Activated T-cell treated with anti-CD3 and anti-CD28 coated beads for 24 hours (primary cell): ENCODE results near the gene ZNF814.
A peak's percentile ranks its signal among the peaks of the same experiment; 100 is the strongest.
"Not testable (repeated sequence)": the region's sequence is repeated elsewhere in the genome, so short reads cannot be mapped to it uniquely, and the experiment has no call there.

Experiments
- DNase-seq: peaks from one replicate; pipeline ENCODE4 v3.0.0-alpha.2; 2020; ENCODE audit warnings: low read depth

ZNF814 gene

DNA sequence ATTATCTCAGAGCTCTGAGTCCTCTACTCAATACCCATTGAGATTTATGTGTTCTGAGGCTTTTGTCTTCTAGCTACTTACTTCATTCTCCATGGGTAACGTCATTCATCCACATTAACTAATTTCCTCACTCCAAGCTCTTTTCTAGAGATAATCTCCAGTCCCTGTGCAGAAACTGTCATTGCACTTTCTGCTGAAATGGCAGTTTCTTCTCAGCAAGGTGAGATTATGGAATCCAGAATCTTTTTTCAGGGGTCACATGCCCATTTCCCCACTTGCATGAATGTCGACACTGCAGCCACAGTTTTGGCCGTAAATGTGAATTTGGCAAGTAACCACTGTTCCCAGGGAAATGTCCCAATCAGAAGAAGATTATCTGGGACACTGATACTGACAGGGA, 26.5 kb downstream of the ZNF814 start:
- DNase-seq: not testable (repeated sequence)

DNA sequence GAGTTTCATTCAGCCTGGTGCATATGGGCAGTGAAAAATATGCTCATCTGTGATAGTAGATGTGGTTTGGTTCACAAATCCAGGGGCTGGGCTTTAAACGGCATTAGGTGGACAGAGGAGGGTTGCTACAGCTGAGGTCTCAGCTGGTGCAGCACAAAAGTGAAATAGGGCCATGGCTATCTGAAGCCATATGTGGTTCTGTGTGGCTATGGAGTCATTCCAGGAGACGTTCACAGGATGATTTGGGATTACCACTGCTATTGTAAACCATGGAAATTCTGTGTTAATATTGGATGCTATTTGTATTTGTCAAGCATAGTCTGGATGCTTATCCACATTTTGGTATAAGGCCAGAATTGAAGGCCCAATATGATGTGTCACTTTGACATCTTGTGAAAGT, 34.7 kb downstream of the ZNF814 start:
- not testable (repeated sequence) for DNase-seq

DNA sequence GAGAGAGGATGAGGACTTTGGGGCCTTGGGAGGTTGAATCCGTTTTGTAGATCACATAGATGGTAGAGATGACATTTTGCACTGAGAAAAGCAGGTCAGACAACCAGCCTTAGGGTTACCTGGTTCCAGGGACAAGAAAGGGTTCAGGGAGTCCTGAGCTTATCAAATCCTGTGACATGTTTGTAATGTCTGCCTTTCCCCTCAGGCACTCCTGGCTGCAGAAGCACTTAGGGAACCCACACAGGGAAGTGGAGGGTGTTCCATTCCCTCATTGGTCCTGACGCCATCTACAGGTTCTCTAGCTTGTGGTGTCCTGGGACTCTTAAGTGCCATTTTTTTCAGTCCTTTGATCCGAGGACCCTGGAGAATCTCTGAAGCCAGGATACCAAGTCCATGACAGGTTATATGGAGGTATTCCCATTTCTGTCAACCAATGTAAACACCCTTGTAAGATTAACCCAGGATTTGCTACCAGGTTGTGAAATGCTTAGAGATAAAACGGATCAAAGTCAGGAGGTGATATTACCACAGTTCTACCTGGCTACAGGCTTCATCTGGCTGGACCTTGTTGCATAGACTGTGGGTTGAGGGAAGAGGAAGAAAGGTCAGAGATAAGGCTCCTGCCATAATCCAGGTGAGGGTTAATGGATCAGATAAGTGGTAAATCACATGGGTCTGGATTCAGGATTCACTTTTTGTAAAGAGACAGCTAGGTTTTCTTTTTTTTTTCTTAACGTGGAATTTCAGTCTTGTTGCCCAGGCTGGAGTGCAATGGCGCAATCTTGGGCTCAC, 36.8 kb downstream of the ZNF814 start:
- DNase-seq: not testable (repeated sequence)

DNA sequence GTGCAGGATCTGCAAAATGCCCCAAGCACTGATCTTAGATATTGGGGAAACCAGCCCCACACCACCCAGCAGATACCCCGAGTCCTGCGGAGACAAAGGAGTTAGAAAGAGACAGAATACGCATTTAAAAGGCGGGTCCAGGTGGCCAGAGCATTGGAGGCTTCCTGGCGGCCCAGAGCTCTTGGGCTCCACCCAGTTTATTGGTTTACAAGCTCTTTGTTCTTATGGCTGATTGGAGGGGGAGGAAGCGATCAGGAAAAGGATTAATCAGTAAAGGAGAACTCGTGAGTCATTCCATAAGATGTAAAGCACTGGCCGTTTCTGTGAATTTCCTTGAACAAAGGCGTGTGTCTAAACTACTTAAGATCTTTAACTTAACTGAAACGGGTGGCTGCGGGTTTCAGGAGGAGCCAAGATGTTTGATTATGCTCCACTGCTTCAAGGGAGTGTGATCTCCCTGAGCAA, 38.3 kb downstream of the ZNF814 start:
- no peak for DNase-seq

DNA sequence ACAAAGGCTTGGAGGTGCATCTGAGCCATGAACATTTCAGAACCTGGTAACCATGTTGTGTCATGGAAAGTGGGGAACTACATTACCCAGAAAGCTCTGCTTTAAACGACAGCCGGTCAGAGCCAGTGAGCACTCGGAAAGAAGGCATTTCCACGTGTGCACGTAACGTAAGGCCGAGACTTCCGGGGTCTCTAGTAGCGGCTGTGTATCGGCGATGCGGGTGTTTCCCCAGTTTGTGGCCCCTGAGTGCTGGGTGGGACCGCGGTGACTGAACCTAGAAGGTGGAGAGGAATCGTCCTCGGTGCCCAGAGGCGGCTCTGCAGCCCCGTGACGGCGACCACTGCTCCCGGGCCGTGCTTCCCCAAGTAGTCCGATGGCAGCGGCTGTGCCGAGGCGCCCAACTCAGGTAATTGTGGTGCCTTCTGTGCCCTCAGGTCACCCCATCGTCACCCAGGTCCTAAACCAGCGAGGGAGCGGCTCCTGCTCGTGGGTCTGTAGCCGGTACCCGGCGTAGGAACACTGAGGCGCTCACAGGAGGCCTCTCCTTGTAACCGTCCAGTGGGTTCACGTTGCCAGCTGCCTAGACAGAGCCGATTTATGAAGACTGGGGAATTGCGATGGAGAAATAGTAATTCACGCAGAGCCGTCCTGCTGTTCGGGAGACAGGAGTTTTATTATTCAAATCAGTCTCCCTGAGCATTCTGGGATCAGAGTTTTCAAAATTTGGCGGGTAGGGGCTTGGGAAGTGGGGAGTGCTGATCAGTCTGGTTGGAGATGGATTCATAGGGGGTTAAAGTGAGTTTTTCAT, 39.0 kb downstream of the ZNF814 start, which contains the start of gene ZNF587:
TSS of gene ZNF587 (plus strand) at position 194 of the 808 bp plus-strand sequence. CDS start at position 374, 180 bp downstream.
- peak; percentile 71 for DNase-seq

DNA sequence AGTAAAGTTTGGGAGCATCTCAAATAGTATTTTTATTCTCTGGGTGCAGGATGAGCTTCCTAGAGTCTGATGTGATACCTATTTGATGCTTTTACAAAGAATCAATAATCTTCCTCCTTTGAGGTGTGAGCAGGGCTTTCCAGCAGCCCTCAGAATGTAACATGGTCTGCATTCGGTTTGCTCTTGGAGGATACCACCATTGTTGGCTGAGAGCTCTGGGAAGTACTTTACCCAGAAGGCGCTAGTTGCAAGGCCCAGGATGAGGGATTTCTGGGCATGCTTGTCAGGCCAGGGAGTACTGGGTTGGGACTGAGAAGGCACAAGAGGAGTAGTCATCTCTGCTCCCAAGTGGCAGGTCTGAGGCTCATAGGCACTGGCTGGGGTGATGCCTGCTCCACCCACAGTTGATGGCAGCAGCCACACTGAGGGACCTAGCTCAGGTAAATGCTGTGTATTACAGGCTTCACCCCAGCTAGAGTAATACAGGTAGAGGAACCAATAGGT, 39.6 kb downstream of the ZNF814 start:
- DNase-seq: not testable (repeated sequence)

DNA sequence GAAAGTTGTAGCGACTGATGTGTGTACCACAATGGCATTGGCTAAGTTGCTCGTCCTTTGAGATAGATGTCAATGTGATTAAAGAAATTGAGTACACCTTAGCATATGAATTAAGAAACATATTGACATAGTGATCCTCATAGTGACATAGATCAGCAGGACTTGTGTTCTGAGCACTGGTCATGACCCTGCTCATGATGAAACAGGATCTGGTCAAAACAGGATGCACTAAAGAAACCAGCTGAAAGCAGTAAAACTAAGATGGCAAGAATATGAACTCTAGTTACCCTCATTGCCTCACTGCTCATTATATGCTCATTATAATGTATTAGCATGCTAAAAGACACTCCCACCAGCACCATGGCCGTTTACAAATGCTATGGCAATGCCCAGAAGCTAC, 41.7 kb downstream of the ZNF814 start:
- DNase-seq: not testable (repeated sequence)

DNA sequence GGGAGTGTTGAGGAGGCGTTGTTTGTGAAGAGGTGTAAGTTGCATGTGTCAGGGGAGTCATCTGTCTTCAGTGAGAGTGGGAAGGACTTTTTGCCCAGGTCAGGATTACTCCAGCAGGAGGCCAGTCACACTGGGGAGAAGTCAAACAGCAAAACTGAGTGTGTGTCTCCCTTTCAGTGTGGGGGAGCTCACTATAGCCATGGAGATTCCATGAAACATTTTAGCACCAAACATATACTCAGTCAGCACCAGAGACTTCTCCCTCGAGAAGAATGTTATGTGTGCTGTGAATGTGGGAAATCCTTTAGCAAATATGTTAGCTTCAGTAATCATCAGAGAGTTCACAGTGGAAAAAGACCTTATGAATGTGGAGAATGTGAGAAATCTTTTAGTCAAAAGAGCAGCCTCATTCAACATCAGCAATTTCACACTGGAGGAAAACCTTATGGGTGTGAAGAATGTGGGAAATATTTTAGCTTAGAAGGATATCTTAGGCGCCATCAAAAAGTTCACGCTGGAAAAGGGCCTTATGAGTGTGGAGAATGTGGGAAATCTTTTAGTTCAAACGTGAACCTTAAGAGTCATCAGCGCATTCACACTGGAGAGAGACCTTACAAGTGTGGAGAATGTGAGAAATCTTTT, 47.6 kb downstream of the ZNF814 start:
- no peak for DNase-seq

DNA sequence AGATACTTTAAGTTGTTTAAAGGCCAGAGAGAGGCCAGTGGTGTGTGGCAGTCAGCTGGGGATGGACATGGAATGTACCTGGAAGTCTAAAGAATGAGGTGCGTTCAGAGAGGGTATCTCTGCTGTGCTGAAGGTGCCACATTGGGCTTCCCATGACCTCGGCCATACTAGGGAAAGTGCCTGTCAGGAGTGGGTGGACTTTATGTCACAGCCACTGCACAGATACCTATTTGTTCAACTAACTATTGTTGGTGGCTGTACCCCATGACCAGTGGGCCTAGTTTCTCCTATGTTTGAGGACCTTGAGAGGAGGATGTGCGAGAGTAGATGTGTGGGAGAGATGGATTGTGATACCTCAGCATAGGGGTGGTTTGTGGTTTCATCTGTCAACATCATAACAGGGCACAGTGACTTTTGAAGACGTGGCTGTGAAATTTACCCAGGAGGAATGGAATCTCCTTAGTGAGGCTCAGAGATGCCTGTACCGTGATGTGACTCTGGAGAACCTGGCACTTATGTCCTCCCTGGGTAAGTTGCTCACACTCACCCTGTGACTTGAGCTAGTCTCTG, 50.1 kb downstream of the ZNF814 start:
- DNase-seq: not testable (repeated sequence)

DNA sequence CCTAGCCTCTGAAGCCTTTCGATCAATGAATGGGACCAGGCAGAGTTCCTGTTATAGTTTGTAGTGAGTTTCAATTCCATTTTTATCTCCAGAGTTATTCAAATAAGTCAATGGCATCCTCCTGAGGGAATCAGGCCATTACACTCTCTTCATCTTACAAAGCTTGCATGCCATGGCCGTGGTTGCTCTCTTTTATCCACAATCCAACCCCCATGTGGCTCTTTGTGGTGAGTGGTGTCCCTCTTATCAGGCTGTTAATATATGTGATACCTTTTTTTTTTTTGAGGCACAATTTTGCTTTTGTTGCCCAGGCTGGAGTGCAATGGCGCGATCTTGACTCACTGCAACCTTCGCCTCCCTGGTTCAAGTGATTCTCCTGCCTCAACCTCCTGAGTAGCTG, 51.8 kb downstream of the ZNF814 start:
- DNase-seq: not testable (repeated sequence)

DNA sequence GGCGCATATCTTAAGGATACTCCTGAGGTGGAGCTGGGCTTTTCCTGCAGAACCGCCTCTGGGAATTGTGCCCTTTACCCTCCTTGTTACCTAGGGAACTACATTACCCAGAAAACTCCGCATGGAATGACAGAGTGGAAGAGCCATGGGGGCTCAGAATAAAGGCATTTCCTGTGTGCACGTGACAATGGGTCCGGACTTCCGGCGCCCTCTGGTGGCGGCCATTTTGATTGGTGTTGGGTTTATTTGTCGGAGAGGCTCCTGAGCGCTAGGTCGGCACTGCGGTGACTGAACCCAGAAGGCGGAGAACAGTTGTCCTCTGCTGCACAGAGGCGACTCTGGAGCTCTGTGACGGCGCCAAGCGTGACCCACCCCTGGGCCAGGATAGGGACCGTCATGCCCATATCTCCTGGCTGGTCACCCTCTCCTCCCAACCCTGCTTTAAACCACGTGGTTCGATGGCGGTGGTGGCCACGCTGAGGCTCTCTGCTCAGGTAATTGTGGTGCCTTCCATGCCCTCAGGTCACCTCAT, 58.7 kb downstream of the ZNF814 start, which contains the start of gene ZNF587B:
TSS of gene ZNF587B (plus strand) at position 229 of the 532 bp plus-strand sequence. CDS start at position 459, 230 bp downstream.
- peak; percentile 19 for DNase-seq

DNA sequence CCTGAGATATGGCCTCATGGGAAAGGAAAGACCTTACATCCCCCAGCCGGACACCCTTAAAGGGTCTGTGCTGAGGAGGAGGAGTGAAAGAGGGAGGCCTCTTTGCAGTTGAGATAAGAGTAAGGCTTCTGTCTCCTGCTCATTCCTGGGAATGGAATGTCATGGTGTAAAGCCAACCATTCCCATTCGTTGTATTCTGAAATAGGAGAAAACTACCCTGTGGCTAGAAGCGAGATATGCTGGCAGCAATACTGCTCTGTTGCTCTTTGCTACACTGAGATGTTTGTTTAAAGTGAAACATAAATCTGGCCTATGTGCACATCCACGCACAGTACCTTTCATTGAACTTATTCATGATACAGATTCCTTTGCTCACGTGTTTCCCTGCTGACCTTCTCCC, 59.5 kb downstream of the ZNF814 start:
- no peak for DNase-seq

DNA sequence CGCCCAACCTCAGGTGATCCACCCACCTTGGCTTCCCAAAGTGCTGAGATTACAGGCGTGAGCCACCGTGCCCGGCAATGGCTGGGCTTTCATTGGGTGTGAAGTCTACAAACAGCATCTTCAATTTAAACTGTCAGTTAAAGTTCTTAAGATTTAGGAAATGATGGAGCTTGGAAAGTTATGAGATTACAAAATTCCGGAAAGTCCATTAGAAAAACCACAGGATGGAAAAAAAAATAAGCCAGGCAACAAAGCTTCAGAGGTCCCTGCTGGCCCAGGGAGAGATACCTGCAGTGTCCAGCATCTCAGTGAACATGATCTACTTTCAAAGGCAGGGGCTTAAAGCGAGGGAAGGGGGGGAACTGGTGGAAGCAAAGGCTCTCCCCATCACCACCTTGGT, 63.3 kb downstream of the ZNF814 start:
- no peak for DNase-seq

DNA sequence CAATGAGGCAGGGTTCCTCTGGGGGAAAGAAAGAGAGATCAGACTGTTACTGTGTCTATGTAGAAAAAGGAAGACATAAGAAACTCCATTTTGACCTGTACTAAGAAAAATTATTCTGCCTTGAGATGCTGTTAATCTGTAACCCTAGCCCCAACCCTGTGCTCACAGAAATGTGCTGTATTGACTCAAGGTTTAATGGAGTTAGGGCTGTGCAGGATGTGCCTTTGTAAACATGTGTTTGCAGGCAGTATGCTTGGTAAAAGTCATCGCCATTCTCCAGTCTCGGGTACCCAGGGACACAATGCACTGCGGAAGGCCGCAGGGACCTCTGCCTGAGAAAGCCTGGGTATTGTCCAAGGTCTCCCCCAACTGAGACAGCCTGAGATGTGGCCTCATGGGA, 65.2 kb downstream of the ZNF814 start:
- not testable (repeated sequence) for DNase-seq

DNA sequence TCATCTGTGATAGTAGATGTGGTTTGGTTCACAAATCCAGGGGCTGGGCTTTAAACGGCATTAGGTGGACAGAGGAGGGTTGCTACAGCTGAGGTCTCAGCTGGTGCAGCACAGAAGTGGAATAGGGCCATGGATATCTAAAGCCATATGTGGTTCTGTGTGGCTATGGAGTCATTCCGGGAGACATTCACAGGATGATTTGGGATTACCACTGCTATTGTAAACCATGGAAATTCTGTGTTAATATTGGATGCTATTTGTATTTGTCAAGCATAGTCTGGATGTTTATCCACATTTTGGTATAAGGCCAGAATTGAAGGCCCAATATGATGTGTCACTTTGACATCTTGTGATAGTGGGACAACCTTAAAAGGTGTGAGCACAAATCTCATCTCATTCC, 65.7 kb downstream of the ZNF814 start:
- not testable (repeated sequence) for DNase-seq

DNA sequence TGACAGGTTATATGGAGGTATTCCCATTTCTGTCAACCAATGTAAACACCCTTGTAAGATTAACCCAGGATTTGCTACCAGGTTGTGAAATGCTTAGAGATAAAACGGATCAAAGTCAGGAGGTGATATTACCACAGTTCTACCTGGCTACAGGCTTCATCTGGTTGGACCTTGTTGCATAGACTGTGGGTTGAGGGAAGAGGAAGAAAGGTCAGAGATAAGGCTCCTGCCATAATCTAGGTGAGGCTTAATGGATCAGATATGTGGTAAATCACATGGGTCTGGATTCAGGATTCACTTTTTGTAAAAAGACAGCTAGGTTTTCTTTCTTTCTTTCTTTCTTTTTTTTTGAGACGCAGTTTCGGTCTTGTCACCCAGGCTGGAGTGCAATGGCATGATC, 67.3 kb downstream of the ZNF814 start:
- DNase-seq: not testable (repeated sequence)

DNA sequence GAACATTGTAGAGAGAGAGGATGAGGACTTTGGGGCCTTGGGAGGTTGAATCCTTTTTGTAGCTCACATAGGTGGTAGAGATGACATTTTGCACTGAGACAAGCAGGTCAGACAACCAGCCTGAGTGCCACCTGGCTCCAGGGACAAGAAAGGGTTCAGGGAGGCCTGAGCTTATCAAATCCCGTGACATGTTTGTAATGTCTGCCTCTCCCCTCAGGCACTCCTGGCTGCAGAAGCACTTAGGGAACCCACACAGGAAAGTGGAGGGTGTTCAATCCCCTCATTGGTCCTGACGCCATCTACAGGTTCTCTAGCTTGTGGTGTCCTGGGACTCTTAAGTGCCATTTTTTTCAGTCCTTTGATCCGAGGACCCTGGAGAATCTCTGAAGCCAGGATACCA, 67.7 kb downstream of the ZNF814 start:
- not testable (repeated sequence) for DNase-seq

DNA sequence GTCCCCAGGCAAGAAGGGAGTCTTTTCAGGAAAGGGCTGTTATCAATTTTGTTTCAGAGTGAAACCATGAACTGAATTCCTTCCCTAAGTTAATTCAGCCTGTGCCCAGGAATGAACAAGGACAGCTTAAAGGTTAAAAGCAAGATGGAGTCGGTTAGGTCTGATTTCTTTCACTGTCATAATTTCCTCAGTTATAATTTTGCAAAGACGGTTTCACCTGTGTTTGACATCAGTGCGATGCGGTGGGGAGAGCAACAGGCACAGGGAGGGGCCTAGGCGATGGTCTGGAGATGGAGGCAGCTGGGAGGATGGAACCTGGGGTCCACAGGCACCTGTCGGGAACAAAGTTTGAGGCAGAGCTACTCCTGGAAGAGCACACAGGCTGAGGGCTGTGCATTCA, 68.2 kb downstream of the ZNF814 start:
- DNase-seq: no peak

DNA sequence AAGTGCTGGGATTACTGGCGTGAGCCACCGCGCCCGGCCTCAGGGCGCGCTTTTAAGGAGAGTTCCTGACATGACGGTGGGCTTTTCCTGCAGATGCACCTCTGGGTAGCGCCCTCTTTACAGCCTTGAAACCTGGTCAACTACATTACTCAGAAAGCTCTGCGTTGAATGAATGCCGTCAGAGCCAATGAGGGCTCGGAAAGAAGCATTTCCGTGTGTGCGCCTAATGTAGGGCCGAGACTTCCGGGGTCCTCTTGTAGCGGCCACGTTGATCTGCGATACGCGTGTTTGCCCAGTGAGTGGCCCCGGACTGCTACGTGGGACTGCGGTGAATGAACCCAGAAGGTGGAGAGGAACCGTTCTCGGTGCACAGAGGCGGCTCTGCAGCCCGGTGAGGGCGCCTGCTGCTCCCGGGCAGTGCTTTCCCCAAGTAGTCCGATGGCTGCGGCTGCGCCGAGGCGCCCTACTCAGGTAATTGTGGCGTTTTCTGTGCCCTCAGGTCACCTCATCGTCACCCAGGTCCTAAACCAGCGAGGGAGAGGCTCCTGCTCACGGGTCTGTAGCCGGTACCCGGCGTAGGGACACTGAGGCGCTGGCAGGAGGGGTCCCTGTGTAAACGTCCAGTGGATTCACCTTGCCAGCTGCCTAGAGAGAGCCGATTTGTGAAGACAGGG, 69.2 kb downstream of the ZNF814 start:
- DNase-seq: peak; percentile 76

DNA sequence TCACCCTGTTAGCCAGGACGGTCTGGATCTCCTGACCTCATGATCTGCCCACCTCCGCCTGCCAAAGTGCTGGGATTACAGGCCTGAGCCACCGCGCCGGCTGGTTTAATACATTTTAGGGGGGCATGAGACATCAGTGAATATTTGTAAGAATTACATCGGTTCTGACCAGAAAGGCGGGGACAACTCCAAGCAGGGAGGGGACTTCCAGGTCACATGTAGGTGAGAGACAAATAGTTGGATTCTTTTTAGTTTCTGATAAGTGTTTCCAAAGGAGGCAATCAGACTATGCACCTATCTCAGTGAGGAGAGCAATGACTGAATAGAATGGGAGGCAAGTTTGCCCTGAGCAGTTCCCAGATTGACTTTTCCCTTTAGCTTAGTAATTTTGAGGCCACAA, 70.5 kb downstream of the ZNF814 start:
- DNase-seq: no peak

DNA sequence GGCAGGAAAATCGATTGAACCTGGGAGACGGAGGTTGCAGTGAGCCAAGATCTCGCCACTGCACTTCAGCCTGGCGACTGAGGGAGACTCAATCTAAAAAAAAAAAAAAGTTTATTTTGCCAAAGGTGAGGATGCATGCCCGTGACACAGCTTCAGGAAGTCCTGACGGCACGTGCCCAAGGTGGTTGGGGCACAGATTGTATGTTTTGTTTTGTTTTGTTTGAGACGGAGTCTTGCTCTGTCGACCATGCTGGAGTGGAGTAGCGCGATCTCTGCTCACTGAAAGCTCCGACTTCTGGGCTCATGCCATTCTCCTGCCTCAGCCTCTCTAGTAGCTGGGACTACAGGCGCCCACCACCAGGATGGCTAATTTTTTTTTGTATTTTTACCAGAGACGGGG, 70.9 kb downstream of the ZNF814 start:
- no peak for DNase-seq
